HG03108 (cell line): Measurements from ENCODE around the gene KLHL9.

Source experiments
- ATAC-seq: cut with Tn5 transposase; IDR thresholded peaks from one replicate; pipeline ENCODE4 v1.9.1; 2021; ENCODE audit warnings: moderate library complexity; ENCODE audit not compliant: unreplicated experiment

Gene KLHL9

GRCh38 chr9:21320465-21320864 is 14.7 kb downstream of the KLHL9 start:
- ATAC-seq = no peak

DNA sequence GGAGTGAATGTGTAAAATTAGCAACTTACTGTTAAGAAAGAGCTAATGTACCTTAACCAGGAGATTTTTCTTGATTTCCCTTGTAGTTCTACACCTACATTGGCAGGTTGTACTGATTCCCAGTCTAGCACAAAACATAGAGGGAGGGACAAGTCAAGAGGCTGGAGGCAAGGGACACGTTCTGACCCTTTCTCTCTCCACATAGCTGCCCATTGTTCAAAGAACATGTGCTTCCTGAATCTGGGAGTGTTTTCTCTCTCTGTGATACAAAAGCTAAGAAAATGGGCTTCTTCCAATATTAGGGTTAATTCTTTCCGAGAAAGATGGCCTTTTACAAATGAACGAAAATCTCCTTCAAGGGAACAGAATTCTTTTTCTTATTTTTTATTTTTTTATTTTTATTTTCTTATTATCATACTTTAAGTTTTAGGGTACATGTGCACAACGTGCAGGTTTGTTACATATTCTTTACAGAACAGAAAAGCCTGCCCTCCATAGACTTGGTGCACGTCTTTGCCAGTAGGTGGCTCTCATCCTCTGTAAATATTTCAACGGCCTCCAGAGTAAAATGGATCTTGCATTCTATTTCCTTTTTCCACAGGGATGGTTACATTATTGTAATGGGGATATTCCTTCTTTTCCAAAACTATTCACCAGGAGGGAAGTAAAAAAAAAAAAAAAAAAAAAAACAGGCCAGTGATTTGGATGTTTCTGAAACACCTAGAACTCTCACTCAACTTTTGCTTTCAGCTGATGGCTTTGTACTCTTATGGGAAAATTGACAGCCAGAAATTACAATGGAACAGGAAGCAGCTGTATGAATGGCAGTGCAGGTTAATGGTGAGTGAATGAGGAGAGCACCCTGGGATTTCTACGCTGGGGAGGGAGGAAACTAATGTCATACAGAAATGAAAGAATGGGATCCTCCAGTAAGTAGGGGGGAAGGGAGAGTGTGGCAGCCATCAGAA is 17.0 kb downstream of the KLHL9 start:
- no peak for ATAC-seq

- ATAC-seq = no peak
Measured at GRCh38 chr9:21316860-21317259, 18.3 kb downstream of the KLHL9 start.

DNA sequence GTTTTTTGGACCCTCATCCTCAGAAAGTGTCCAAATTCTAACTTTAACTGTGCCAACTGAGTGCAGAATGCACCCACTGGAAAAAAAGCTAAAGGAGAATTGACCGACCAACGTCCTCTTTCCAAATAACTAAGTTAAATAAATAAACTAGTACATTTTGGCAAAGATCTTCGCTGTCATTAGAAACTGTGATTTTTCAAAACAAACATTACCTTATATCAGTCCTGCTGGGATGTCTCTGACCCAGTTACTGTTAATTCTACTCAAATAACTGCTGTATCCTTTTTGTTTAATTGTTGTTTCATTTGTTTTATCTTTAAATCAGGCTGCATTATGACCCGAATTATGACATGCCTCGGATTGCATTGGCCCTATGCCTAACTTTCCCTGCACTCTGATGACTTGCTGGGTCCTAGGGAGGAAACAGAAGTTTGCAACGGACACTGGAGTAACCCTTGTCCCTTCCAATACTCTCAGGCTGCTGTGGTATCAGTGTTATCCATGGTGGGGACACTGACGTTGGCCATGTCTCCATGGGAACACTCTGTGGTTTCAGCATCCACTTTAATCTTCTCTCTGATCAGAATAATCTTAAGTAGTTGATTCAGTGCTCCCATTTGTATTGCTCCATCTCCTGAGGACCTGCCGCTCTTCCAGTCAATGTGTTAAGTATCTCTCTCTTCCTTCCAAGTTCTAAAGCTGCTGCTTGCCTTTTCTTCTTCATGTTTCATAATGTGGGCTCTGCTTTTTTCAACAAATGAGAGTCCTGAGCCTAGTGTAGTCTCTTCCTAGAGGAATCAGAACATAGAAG is 19.0 kb downstream of the KLHL9 start:
- ATAC-seq = no peak

GRCh38 chr9:21314152-21314551 is 21.1 kb downstream of the KLHL9 start:
- ATAC-seq = no peak

GRCh38 chr9:21311889-21312288 is 23.3 kb downstream of the KLHL9 start:
- no peak for ATAC-seq

DNA sequence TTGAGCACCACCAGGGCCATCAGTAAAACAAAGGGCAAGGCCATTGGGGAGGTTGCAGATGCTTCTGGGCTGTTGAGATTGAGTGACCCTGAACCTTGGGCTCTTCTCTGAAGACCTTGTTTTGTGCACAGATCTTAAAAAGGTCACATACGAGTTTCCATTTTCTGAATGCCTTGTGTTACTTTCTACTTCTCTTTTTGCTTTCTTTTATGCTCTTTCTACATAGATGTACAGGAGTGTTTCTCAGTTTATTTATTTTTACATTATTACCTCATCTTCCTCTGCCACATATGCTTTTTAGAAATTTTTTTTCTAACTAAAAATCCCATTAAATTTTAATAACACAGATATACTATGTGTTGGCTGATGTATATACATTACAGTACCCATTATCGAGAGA is 30.0 kb downstream of the KLHL9 start, which contains the start of gene IFNA5:
Gene IFNA5 (minus strand): TSS at position 101 of the 400 bp plus-strand sequence. CDS start 57 bp downstream, at position 44.
- no peak for ATAC-seq

- no peak for ATAC-seq
Measured at GRCh38 chr9:21295992-21296391, 39.2 kb downstream of the KLHL9 start.

GRCh38 chr9:21294904-21295538 is 40.2 kb downstream of the KLHL9 start:
- ATAC-seq = peak; percentile 68

DNA sequence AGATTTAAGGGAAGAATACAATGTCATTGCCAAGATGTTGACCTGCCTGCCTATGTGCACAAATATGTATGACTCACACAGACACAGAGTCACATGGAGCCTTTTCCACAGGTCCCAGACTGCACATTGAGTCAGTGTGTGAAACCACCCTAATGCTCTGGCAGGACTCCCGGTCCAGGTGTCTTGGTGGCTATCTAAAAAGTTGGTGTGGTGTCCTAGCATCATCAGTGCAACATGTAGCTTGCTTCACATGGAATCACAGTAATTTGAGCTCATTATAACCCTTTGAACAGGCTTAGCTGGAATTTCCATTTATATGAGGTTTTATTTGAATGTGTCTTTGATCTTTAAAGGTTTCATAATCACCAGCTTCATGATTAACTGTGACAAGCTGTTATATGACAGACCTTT is 40.8 kb downstream of the KLHL9 start:
- ATAC-seq = no peak

- ATAC-seq = no peak
Measured at GRCh38 chr9:21289848-21290247, 45.4 kb downstream of the KLHL9 start.

DNA sequence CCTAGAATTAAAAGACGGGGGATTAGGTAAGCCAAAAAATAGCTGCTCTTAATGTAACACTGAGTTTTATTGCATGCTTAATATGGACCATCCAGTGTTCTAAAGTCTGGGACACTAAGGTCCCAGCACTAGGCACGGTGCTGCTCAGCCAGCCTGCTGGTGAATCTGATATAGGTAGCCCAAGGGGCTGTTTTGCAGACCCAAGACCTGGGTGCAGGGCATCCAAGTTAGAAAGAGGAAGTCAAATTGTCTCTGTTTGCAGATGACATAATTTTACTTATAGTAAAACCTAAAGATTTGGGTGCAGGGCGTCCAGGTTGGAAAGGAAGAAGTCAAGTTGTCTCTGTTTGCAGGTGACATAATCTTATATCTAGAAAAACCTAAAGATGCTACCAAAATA is 47.9 kb downstream of the KLHL9 start:
- no peak for ATAC-seq

DNA sequence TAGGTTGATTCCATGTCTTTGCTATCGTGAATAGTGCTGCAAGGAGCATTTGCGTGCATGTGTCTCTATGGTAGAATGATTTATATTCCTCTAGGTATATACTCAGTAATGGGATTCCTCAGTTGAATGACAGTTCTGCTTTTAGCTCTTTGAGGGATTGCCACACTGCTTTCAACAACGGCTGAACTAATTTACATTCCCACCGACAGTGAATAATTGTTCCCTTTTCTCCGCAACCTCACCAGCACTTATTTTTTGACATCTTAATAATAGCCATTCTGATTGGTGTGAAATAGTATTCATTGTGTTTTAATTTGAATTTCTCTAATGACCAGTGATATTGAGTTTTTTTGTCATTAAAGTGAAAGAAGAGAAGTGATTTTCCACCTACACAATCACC is 48.5 kb downstream of the KLHL9 start:
- no peak for ATAC-seq

DNA sequence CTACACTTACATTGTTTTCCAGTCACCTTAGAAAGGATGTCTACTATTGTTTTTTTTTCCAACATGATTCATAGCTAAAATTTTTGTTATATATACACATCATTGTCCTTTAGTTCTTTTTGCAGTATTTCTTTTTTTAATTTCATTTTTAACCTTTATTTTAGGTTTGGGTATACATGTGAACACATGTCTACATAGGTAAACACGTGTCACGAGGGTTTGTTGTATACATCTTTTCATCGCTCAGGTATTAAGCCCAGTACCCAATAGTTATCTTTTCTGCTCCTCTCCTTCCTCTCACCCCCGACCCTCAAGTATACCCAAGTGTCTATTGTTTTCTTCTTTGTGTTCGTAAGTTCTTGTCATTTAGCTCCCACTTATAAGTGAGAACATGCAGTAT is 49.1 kb downstream of the KLHL9 start:
- ATAC-seq = no peak

DNA sequence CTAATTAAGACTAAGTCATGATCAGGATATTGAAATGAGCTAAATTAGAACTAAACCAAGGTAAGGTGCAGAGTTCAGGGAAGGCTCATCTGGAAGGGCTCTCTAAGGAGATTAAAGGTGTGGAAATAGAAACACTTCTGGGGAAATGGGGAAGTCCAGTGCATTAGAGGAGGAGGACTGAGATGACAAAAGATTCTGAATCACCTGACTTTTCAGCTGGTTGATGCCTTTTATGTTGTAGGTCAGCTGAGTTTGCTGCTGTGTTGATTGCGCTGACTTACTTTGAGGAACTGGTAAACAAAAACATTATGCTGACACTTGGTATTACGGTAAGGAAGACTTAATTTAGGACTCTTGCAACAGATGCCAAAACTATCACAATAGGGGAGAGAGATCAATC is 53.9 kb downstream of the KLHL9 start:
- ATAC-seq = no peak
